Erythroblast (primary cell): ENCODE data around the gene TMEM217.
"Not testable (repeated sequence)": the region's sequence is repeated elsewhere in the genome, so short reads cannot be mapped to it uniquely, and the experiment has no call there.

Source experiments
- DNase-seq, 2 experiments: peaks; one replicate each; lab custom pipeline; 2025; lab: John Stamatoyannopoulos, UW
- GATA1 ChIP-seq: IDR thresholded peaks from 2 replicates; pipeline ENCODE4 v1.6.1; 2011; ENCODE audit warnings: low read depth, mild to moderate bottlenecking, control low read depth, low read length, moderate library complexity
- POLR2A ChIP-seq: IDR thresholded peaks from 2 replicates; pipeline ENCODE4 v1.6.1; 2011; ENCODE audit warnings: mild to moderate bottlenecking, low read length

TMEM217 gene

GRCh38 chr6:37257634-37258404 lies at the start of gene TMEM217, which contains the start of gene TBC1D22B:
Gene TMEM217, minus strand, starts transcription at chr6:37258144. Its CDS starts 39,114 bp downstream, at chr6:37219030.
Gene TBC1D22B, plus strand, starts transcription at chr6:37257772. Its CDS starts 146 bp downstream, at chr6:37257918.
- DNase-seq: peak; percentile 95 to 97

GRCh38 chr6:37307484-37307883 lies 49.5 kb upstream of the TMEM217 start:
- DNase-seq: not testable (repeated sequence)

More at GRCh38 chr6:37257634-37258404, at the start of gene TMEM217, which contains the start of gene TBC1D22B:
- TF ChIP-seq POLR2A (peak; percentile 89), GATA1 (no peak)

GRCh38 chr6:37306624-37307222 lies 48.8 kb upstream of the TMEM217 start:
- TF ChIP-seq POLR2A (no peak), GATA1 (no peak)
- no peak for DNase-seq

GRCh38 chr6:37305841-37306425 lies 48.0 kb upstream of the TMEM217 start:
- no peak for TF ChIP-seq POLR2A
- no peak for TF ChIP-seq GATA1
- DNase-seq: peak; percentile 57 to 59

GRCh38 chr6:37304766-37305165 lies 46.8 kb upstream of the TMEM217 start:
- DNase-seq: no peak
- TF ChIP-seq POLR2A: no peak

- peak; percentile 86 to 90 for DNase-seq
- no peak for TF ChIP-seq GATA1
- no peak for TF ChIP-seq POLR2A
Measured at GRCh38 chr6:37303891-37304503, 46.1 kb upstream of the TMEM217 start.

GRCh38 chr6:37303091-37303660 lies 45.2 kb upstream of the TMEM217 start:
- DNase-seq: peak; percentile 57 to 67
- TF ChIP-seq GATA1 (no peak), POLR2A (no peak)

- peak; percentile 95 to 99 for DNase-seq
- TF ChIP-seq POLR2A (peak; percentile 25), GATA1 (peak; percentile 100)
Measured at GRCh38 chr6:37302086-37302686, 44.2 kb upstream of the TMEM217 start.

GRCh38 chr6:37299990-37300389 lies 42.0 kb upstream of the TMEM217 start:
- no peak for DNase-seq
- TF ChIP-seq GATA1 (no peak), POLR2A (no peak)

- no peak for TF ChIP-seq GATA1
- TF ChIP-seq POLR2A: no peak
- no peak for DNase-seq
Measured at GRCh38 chr6:37298958-37299357, 41.0 kb upstream of the TMEM217 start.

GRCh38 chr6:37297637-37298036 lies 39.7 kb upstream of the TMEM217 start:
- not testable (repeated sequence) for DNase-seq

- no peak for DNase-seq
- TF ChIP-seq GATA1 (no peak), POLR2A (no peak)
Measured at GRCh38 chr6:37293426-37293825, 35.5 kb upstream of the TMEM217 start.

GRCh38 chr6:37289931-37290330 lies 32.0 kb upstream of the TMEM217 start:
- no peak for DNase-seq
- TF ChIP-seq GATA1 (no peak), POLR2A (no peak)
